Endothelial cell of umbilical vein (primary cell): ENCODE results near the gene HK3. TPM values are rescaled to one million over a fixed set of nuclear protein-coding genes. Genes with fewer than 3 reads are reported as not detected.

Experiments
- BruUV-seq: library from RNA; stranded (reverse); fragments of 400-500 nt; replicated peaks from 2 replicates; lab custom pipeline; 2021; lab: Mats Ljungman, UMichigan
- CTCF ChIA-PET: fragments of 300-600, 350-600 bp; sonication (Branson Sonifier 250); formaldehyde crosslinking; loops from one replicate; lab custom pipeline; 2021; ENCODE audit warnings: antibody characterized with exemption, inconsistent platforms; lab: Charles Lee
- POLR2A ChIA-PET: fragments of 300-600, 350-600 bp; sonication (Branson Sonifier 250); formaldehyde crosslinking; loops from one replicate; lab custom pipeline; 2021; ENCODE audit warnings: antibody characterized with exemption, inconsistent platforms; lab: Charles Lee
- DNase-seq: peaks from one replicate; pipeline ENCODE4 v3.0.0-alpha.2; 2011; ENCODE audit warnings: low read depth, low spot score
- FAIRE-seq: peaks from 2 replicates; lab custom pipeline; 2011; peaks lifted over from hg19 to GRCh38; lab: Jason Lieb, UNC
- H2AFZ ChIP-seq: 2 replicates; pipeline ENCODE4 v1.6.0; 2012; ENCODE audit warnings: low read depth, low read length, control low read depth, inconsistent platforms
- H3K27ac ChIP-seq: 2 replicates; pipeline ENCODE4 v1.5.1; 2011; ENCODE audit warnings: low read depth, mild to moderate bottlenecking, control low read depth, low read length, moderate library complexity; ENCODE audit not compliant: insufficient read depth
- H3K27me3 ChIP-seq, 2 experiments: 2 replicates each; pipeline versions ENCODE4 v1.6.0 to v1.6.1; 2011; ENCODE audit warnings: low read length in 2 of 2, mixed read lengths in 1 of 2; ENCODE audit not compliant: control insufficient read depth in 2 of 2, insufficient read depth in 2 of 2
- H3K36me3 ChIP-seq, 2 experiments: 2 replicates in 1 of 2; 3 replicates in 1 of 2; pipeline ENCODE4 v1.5.1; 2011; ENCODE audit warnings: low read length in 2 of 2, mild to moderate bottlenecking in 1 of 2, moderate library complexity in 1 of 2; ENCODE audit not compliant: control insufficient read depth in 2 of 2, insufficient read depth in 2 of 2; ENCODE audit errors: extremely low read depth in 1 of 2
- H3K4me1 ChIP-seq: 3 replicates; pipeline ENCODE4 v1.5.1; 2011; ENCODE audit warnings: mild to moderate bottlenecking, low read length; ENCODE audit not compliant: control insufficient read depth, insufficient read depth; ENCODE audit errors: extremely low read depth
- H3K4me2 ChIP-seq: 2 replicates; pipeline ENCODE4 v1.6.1; 2011; ENCODE audit warnings: low read length, control low read depth, mixed read lengths; ENCODE audit not compliant: insufficient read depth
- H3K4me3 ChIP-seq, 3 experiments: fragments of 200-600 bp in 1 of 3; sonication (generic), shearing (Covaris generic) in 1 of 3; replicated peaks in 1 of 3; 2 replicates each; pipeline ENCODE4 v1.5.1; 2011 to 2016; ENCODE audit warnings: control low read depth in 3 of 3, low read length in 3 of 3, mild to moderate bottlenecking in 2 of 3, inconsistent platforms in 1 of 3, low read depth in 1 of 3, moderate library complexity in 1 of 3; ENCODE audit not compliant: insufficient read depth in 1 of 3
- H3K79me2 ChIP-seq: 2 replicates; pipeline ENCODE4 v1.6.0; 2012; ENCODE audit warnings: low read length, inconsistent platforms; ENCODE audit not compliant: control insufficient read depth, insufficient read depth
- H3K9ac ChIP-seq: replicated peaks from 2 replicates; pipeline ENCODE3; 2011; ENCODE audit warnings: low read length, control low read depth; ENCODE audit not compliant: insufficient read depth; ENCODE audit errors: extremely low read depth
- H3K9me1 ChIP-seq: replicated peaks from 3 replicates; pipeline ENCODE4 v1.6.0; 2011; ENCODE audit warnings: mild to moderate bottlenecking, low read length; ENCODE audit not compliant: control insufficient read depth, insufficient read depth; ENCODE audit errors: extremely low read depth
- H3K9me3 ChIP-seq: replicated peaks from 2 replicates; pipeline ENCODE4 v1.5.1; 2012; ENCODE audit warnings: low read length, inconsistent platforms; ENCODE audit not compliant: control insufficient read depth, insufficient read depth
- H4K20me1 ChIP-seq: replicated peaks from 2 replicates; pipeline ENCODE3; 2011; ENCODE audit warnings: mild to moderate bottlenecking, low read length; ENCODE audit not compliant: control insufficient read depth, insufficient read depth; ENCODE audit errors: extremely low read depth
- EZH2 ChIP-seq: IDR thresholded peaks from 2 replicates; pipeline ENCODE4 v1.6.1; 2012; ENCODE audit warnings: borderline replicate concordance, low read depth, mild to moderate bottlenecking, moderate library complexity, low read length, inconsistent platforms; ENCODE audit not compliant: severe bottlenecking
- FOS ChIP-seq: IDR thresholded peaks from 2 replicates; pipeline ENCODE4 v1.6.1; 2011; ENCODE audit warnings: mild to moderate bottlenecking, low read length, moderate library complexity, borderline replicate concordance; ENCODE audit not compliant: insufficient read depth
- GATA2 ChIP-seq: IDR thresholded peaks from 2 replicates; pipeline ENCODE4 v1.7.0; 2011; ENCODE audit warnings: low read depth, mild to moderate bottlenecking, moderate library complexity, mixed read lengths, low read length; ENCODE audit not compliant: insufficient read length, insufficient read depth
- JUN ChIP-seq: IDR thresholded peaks from 2 replicates; pipeline ENCODE4 v1.6.1; 2011; ENCODE audit warnings: borderline replicate concordance, low read depth; ENCODE audit not compliant: insufficient read length, insufficient read depth
- MAX ChIP-seq: IDR thresholded peaks from 2 replicates; pipeline ENCODE4 v1.6.1; 2011; ENCODE audit not compliant: insufficient read depth, insufficient read length
- MYC ChIP-seq: IDR thresholded peaks from one replicate; pipeline ENCODE4 v1.6.1; 2011; ENCODE audit warnings: mild to moderate bottlenecking, low read depth, low read length
- POLR2A ChIP-seq: IDR thresholded peaks from 2 replicates; pipeline ENCODE4 v1.6.1; 2012; ENCODE audit warnings: low read depth, mild to moderate bottlenecking, control low read depth, low read length
- POLR2AphosphoS5 ChIP-seq: IDR thresholded peaks from 2 replicates; pipeline ENCODE4 v1.6.1; 2012; ENCODE audit warnings: low read depth, mild to moderate bottlenecking, control low read depth, low read length, moderate library complexity; ENCODE audit not compliant: insufficient read depth
- dilution Hi-C: fragments of 300-500 bp; cut with MboI; formaldehyde crosslinking; loops from one replicate; pipeline ENCODE4 v1.15.0; 2019; ENCODE audit warnings: low sequenced_read_pairs; ENCODE audit not compliant: extremely low pct_ligation_motif_present
- intact Hi-C: fragments of 100-400 bp; cut with micrococcal nuclease; formaldehyde crosslinking; loops from one replicate; pipeline ENCODE4 v1.10.0; 2022
- polyA plus RNA-seq, 4 experiments: library from polyadenylated mRNA; depleted of rRNA in 3 of 4; stranded (reverse) in 3 of 4; unstranded in 1 of 4; fragments of >200 nt; gene quantifications; 2 replicates each; pipeline versions ENCODE4 v1.2.1 to v1.2.3, GENCODE V29; 2011 to 2012; ENCODE audit warnings: missing spikeins in 1 of 4
- total RNA-seq: library from RNA; stranded (reverse); gene quantifications from 2 replicates; pipeline ENCODE4 v1.2.3, GENCODE V29; 2021
- TF ChIP-seq, protein P1 (sequence below), 2 donors: IDR thresholded peaks; 1 replicate in 1 of 2; 2 replicates in 1 of 2; pipeline ENCODE4 v1.5.1; 2011; ENCODE audit warnings: low read length in 2 of 2, mild to moderate bottlenecking in 2 of 2, moderate library complexity in 2 of 2, control low read depth in 1 of 2, inconsistent platforms in 1 of 2, low read depth in 1 of 2; ENCODE audit not compliant: insufficient read depth in 1 of 2; ENCODE audit errors: extremely low read depth in 1 of 2

Gene HK3
- total and polyA plus RNA-seq, 2 donors (not counting 3 experiments of a cell fraction or from before 2014, with no cell fraction given): not detected

- no peak overlapping the region for H3K4me3 ChIP-seq
- H3K9me3 ChIP-seq: no peaks in the 10 kb centered on the region
- CTCF ChIA-PET: no interaction called here
- no peak for DNase-seq
- H3K27ac ChIP-seq: no peak overlapping the region
- H3K79me2 ChIP-seq: no peaks in the 10 kb centered on the region
- H3K4me2 ChIP-seq: no peak overlapping the region
- no peak overlapping the region for H3K9ac ChIP-seq
- dilution Hi-C loops: no loop called here
- no peaks in the 10 kb centered on the region for H3K36me3 ChIP-seq
- H3K4me1 ChIP-seq: no peaks in the 10 kb centered on the region
- POLR2A ChIA-PET: no interaction called here
- H2AFZ ChIP-seq: no peak overlapping the region
- H3K9me1 ChIP-seq: no peaks in the 10 kb centered on the region
- BruUV-seq: no TSS peak
- peaks cover 5 to 11% of the 10 kb centered on the region in 2 experiments for H3K27me3 ChIP-seq
- no peak for FAIRE-seq
- H4K20me1 ChIP-seq: no peaks in the 10 kb centered on the region
- peak; percentile 14 for TF ChIP-seq EZH2
- TF ChIP-seq MYC: no peak
- intact Hi-C loops: no loop called here
Observed at GRCh38 chr5:176863041-176863764, 35.9 kb downstream of the HK3 start.

GRCh38 chr5:176862330-176862995 is 36.7 kb downstream of the HK3 start:
- CTCF ChIA-PET: no interaction called here
- DNase-seq: no peak
- no peak for FAIRE-seq
- no peaks in the 10 kb centered on the region for H3K79me2 ChIP-seq
- TF ChIP-seq MYC (no peak), GATA2 (no peak), FOS (no peak), POLR2A (no peak), JUN (no peak), EZH2 (no peak), MAX (no peak), POLR2AphosphoS5 (no peak)
- TF ChIP-seq, protein P1, sequence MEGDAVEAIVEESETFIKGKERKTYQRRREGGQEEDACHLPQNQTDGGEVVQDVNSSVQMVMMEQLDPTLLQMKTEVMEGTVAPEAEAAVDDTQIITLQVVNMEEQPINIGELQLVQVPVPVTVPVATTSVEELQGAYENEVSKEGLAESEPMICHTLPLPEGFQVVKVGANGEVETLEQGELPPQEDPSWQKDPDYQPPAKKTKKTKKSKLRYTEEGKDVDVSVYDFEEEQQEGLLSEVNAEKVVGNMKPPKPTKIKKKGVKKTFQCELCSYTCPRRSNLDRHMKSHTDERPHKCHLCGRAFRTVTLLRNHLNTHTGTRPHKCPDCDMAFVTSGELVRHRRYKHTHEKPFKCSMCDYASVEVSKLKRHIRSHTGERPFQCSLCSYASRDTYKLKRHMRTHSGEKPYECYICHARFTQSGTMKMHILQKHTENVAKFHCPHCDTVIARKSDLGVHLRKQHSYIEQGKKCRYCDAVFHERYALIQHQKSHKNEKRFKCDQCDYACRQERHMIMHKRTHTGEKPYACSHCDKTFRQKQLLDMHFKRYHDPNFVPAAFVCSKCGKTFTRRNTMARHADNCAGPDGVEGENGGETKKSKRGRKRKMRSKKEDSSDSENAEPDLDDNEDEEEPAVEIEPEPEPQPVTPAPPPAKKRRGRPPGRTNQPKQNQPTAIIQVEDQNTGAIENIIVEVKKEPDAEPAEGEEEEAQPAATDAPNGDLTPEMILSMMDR (IDR thresholded peaks at IDR 0.05; ENCODE audit: extremely low read depth in 1 of 2, insufficient read depth in 1 of 2, low read depth in 1 of 2, low read length in 2 of 2): no peak
- H3K4me3 ChIP-seq: no peak overlapping the region
- intact Hi-C loops: no loop called here
- H4K20me1 ChIP-seq: no peaks in the 10 kb centered on the region
- no peaks in the 10 kb centered on the region for H3K9me1 ChIP-seq
- dilution Hi-C loops: no loop called here
- no peak overlapping the region for H3K9ac ChIP-seq
- H3K9me3 ChIP-seq: no peaks in the 10 kb centered on the region
- no peak overlapping the region for H3K4me2 ChIP-seq
- POLR2A ChIA-PET: no interaction called here
- peaks cover 5 to 10% of the 10 kb centered on the region in 2 experiments for H3K27me3 ChIP-seq
- no peaks in the 10 kb centered on the region for H3K4me1 ChIP-seq
- H3K36me3 ChIP-seq: no peaks in the 10 kb centered on the region
- no peak overlapping the region for H2AFZ ChIP-seq
- H3K27ac ChIP-seq: no peak overlapping the region
- BruUV-seq: no TSS peak
